Measurements from ENCODE around the gene ADCY7. TPM values are rescaled to one million over a fixed set of nuclear protein-coding genes. Genes with fewer than 3 reads are reported as not detected.

The ADCY7 gene
- total RNA-seq, 1 experiment from 2014 or later: 13.1 TPM

DNA sequence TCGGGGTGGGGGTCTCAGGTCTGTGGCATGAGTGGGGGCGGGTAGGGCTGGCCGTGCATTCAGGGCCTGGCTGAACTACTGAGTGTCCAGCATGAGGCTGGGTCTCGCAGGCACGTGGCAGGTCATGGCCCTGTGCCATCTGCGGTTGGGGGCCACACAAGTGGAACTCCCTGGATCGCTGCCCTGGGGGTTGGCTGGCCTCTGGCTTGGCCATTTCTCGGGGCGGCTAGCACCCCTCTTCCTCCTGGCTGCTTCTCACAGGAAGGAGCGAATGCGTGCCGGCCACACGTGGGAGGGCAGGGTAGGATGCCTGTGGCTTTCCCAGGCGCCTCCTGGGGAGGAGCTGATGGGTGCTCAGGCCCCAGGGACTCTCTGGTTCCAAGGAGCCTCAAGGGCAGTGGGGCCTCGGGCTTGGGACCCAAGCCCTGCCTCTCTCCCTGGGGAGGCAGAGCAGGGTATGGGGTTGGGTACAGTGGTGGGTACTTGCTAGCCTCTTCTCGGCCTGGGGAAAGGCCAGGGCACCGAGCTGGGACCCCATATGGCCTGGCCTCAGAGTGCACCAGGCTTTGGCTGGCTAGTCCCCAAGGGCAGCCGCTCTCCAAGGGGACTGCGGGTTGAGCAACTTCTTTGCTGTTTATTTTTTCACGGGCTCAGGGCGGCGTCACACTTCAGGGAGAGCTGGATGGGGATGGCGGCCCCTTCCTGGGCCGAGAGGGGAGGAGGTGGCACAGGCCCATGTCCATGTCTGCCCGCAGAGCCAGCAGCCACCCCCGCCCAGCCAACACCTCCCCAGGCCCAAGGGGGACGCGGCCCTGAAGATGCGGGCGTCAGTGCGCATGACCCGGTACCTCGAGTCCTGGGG lies 37.5 kb downstream of the ADCY7 start:
- H3K4me2 ChIP-seq (ENCODE audit: low read length): no peak overlapping the region
- BruUV-seq (replicated peaks): no TSS peak

DNA sequence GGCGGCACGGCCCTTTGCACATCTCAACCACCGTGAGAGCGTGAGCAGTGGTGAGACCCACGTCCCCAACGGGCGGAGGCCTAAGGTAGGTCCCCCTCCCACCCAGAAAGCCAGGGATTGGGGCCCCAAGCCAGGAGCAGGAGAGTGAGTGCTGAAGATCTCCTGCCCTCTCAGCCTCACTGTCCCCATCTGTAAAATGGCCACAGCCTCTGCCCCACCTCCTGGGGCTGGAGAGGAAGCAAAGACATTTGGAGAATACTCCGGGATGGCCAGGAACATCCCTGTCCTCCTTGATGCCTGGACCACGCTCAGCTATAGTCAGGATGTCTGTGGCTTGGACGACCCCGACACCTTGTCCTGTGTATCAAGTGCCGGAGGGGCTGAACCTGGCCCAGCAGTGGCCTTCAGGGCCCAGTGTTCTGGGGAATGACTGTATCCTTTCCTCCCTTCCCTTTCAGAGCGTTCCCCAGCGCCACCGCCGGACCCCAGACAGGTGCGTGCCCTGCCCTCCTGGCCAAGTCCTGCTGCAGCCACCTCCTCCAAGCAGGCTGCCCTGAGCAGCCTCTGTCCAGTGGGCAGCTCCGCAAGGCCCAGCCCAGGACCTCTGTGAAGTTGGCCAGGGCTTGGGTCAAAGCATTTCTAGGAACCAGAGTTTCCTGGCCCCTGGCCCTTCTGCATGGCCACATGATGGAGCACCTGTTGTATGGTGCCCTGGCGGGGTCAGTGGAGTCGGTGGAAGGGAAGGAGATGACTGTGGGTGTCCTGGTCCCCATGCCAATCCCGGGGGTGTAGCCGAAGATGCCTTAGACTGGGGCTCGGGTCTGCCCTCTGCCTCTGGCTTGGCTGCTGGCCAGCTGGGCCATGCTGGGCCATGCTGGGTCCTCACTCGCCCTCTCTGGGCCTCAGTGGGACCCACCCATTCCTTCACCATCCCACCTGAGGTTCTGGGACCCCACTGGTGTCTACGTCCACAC lies 38.4 kb downstream of the ADCY7 start:
- Histone ChIP-seq H3K27me3 (ENCODE audit: low read length) (no peaks in the 10 kb centered on the region), H3K36me3 (ENCODE audit: low read depth, low read length) (no peaks in the 10 kb centered on the region), H4K20me1 (ENCODE audit: low read length) (no peaks in the 10 kb centered on the region), H3K9me2 (replicated peaks; ENCODE audit: low read length) (no peaks in the 10 kb centered on the region), H3K9ac (ENCODE audit: low read length) (no peak overlapping the region), H3K27ac (ENCODE audit: low read length) (no peak overlapping the region), H3F3A (ENCODE audit: low read length, unreplicated experiment) (no peaks in the 10 kb centered on the region), H2AFZ (ENCODE audit: low read length) (no peak overlapping the region), H3K4me3 (ENCODE audit: low read length) (no peak overlapping the region), H3K4me2 (ENCODE audit: low read length) (no peak overlapping the region), H3K4me1 (ENCODE audit: insufficient read depth, low read length) (peaks cover 4% of the 10 kb centered on the region; the same call in 1 of the 2 replicates), H3K79me2 (ENCODE audit: low read length) (no peaks in the 10 kb centered on the region), H3K9me3 (ENCODE audit: low read length) (no peaks in the 10 kb centered on the region)
- BruUV-seq (replicated peaks): no TSS peak
- POLR2A ChIA-PET (ENCODE audit: unreplicated experiment): no interaction called here
- no peak for DNase-seq
- TF ChIP-seq, protein P1, sequence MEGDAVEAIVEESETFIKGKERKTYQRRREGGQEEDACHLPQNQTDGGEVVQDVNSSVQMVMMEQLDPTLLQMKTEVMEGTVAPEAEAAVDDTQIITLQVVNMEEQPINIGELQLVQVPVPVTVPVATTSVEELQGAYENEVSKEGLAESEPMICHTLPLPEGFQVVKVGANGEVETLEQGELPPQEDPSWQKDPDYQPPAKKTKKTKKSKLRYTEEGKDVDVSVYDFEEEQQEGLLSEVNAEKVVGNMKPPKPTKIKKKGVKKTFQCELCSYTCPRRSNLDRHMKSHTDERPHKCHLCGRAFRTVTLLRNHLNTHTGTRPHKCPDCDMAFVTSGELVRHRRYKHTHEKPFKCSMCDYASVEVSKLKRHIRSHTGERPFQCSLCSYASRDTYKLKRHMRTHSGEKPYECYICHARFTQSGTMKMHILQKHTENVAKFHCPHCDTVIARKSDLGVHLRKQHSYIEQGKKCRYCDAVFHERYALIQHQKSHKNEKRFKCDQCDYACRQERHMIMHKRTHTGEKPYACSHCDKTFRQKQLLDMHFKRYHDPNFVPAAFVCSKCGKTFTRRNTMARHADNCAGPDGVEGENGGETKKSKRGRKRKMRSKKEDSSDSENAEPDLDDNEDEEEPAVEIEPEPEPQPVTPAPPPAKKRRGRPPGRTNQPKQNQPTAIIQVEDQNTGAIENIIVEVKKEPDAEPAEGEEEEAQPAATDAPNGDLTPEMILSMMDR (conservative IDR thresholded peaks at IDR 0.05; ENCODE audit: low read depth, low read length): no peak
- TF ChIP-seq EZH2 (IDR thresholded peaks at IDR 0.05; ENCODE audit: low read length, unreplicated experiment) (no peak), EZH2phosphoT487 (IDR thresholded peaks at IDR 0.05; ENCODE audit: borderline replicate concordance, low read length) (no peak)
- CTCF ChIA-PET: no interaction called here
- intact Hi-C loops (cut with micrococcal nuclease): no loop called here
- ATAC-seq: no peak

More for the DNA sequence above, 37.5 kb downstream of the ADCY7 start:
- Histone ChIP-seq H3K36me3 (ENCODE audit: low read depth, low read length) (no peaks in the 10 kb centered on the region), H3K4me1 (ENCODE audit: insufficient read depth, low read length) (peaks cover 4% of the 10 kb centered on the region; the same call in 1 of the 2 replicates), H2AFZ (ENCODE audit: low read length) (no peak overlapping the region), H3K27ac (ENCODE audit: low read length) (no peak overlapping the region), H3K9me2 (replicated peaks; ENCODE audit: low read length) (no peaks in the 10 kb centered on the region), H3K4me3 (ENCODE audit: low read length) (no peak overlapping the region), H3K79me2 (ENCODE audit: low read length) (no peaks in the 10 kb centered on the region), H4K20me1 (ENCODE audit: low read length) (no peaks in the 10 kb centered on the region), H3K9me3 (ENCODE audit: low read length) (no peaks in the 10 kb centered on the region), H3K27me3 (ENCODE audit: low read length) (no peaks in the 10 kb centered on the region), H3F3A (ENCODE audit: low read length, unreplicated experiment) (no peaks in the 10 kb centered on the region), H3K9ac (ENCODE audit: low read length) (no peak overlapping the region)
- CTCF ChIA-PET: no interaction called here
- ATAC-seq: no peak
- no peak for DNase-seq
- POLR2A ChIA-PET (ENCODE audit: unreplicated experiment): no interaction called here
- no peak for TF ChIP-seq EZH2phosphoT487 (IDR thresholded peaks at IDR 0.05; ENCODE audit: borderline replicate concordance, low read length)
- intact Hi-C loops (cut with micrococcal nuclease): no loop called here

DNA sequence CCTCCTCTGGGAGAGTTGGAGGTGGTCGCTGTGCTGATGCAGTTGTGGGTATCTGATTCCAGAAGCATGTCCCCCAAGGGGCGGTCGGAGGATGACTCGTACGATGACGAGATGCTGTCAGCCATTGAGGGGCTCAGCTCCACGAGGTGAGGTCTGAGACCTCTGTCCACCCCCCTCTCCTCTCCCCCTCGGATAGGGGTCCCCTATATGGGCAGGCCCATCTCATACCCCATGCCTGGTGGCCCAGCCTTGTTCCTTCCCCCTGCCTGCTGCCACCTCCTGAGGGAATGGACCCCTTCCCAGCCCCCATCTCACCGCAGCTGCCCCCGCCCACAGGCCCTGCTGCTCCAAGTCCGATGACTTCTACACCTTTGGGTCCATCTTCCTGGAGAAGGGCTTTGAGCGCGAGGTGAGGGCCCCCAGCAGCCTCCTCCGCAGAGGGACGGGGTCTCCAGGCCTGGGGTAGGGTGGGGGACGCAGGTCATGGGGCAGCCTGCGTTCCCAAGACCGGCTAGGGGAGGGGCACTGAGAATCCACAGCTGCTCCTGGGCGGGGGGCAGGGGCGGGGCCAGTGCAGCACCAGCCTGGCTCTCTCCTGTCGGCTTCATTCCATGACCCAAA lies 39.2 kb downstream of the ADCY7 start:
- BruUV-seq (replicated peaks): no TSS peak

More for the DNA sequence above, 39.2 kb downstream of the ADCY7 start:
- Histone ChIP-seq H3F3A (ENCODE audit: low read length, unreplicated experiment) (no peaks in the 10 kb centered on the region), H3K36me3 (ENCODE audit: low read depth, low read length) (no peaks in the 10 kb centered on the region), H2AFZ (ENCODE audit: low read length) (no peak overlapping the region), H4K20me1 (ENCODE audit: low read length) (no peaks in the 10 kb centered on the region), H3K9ac (ENCODE audit: low read length) (no peak overlapping the region), H3K27me3 (ENCODE audit: low read length) (no peaks in the 10 kb centered on the region), H3K27ac (ENCODE audit: low read length) (no peak overlapping the region), H3K79me2 (ENCODE audit: low read length) (no peaks in the 10 kb centered on the region), H3K4me2 (ENCODE audit: low read length) (no peak overlapping the region), H3K4me3 (ENCODE audit: low read length) (no peak overlapping the region), H3K4me1 (ENCODE audit: insufficient read depth, low read length) (peaks cover 4% of the 10 kb centered on the region; the same call in 1 of the 2 replicates), H3K9me3 (ENCODE audit: low read length) (no peaks in the 10 kb centered on the region), H3K9me2 (replicated peaks; ENCODE audit: low read length) (no peaks in the 10 kb centered on the region)
- ChIA-PET CTCF (interaction anchor here (0.6 kb wide), 1 partner anchor 11 kb away, joined by 3 read pairs; no protein-coding TSS in a partner anchor), POLR2A (ENCODE audit: unreplicated experiment) (no interaction called here)
- intact Hi-C loops (cut with micrococcal nuclease): no loop called here
- no peak for DNase-seq
- TF ChIP-seq, protein P1 (conservative IDR thresholded peaks at IDR 0.05; ENCODE audit: low read depth, low read length): no peak
- no peak for TF ChIP-seq EZH2 (IDR thresholded peaks at IDR 0.05; ENCODE audit: low read length, unreplicated experiment)
- TF ChIP-seq EZH2phosphoT487 (IDR thresholded peaks at IDR 0.05; ENCODE audit: borderline replicate concordance, low read length): no peak
- no peak for ATAC-seq
